HG02678 (cell line): ENCODE results near the gene FDPS.

Experiments
- ATAC-seq: cut with Tn5 transposase; IDR thresholded peaks from one replicate; pipeline ENCODE4 v1.9.1; 2021; ENCODE audit warnings: mild to moderate bottlenecking, moderate library complexity; ENCODE audit not compliant: unreplicated experiment

The FDPS gene

DNA sequence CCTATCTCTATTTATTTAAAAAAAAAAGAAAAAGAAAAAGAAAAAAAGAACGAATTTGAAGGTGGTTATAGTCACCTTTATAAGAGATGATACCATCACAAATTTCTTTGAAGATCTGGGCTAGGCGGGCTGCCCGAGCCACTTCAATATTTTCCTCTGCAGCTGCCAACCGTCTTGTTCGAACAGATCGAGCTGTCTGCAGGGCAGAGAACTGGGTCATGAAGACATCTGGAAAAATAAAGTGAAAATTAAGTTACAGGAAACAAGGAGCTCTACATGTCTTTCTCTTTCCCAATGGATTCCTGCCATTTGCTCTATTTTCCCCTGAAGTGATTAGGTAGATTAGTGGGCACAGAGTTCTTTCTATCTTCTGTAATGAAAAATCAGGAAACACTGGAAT, 44.0 kb downstream of the FDPS start:
- ATAC-seq: no peak

- no peak for ATAC-seq
These were observed 51.4 kb downstream of the FDPS start for GRCh38 chr1:155360051-155360450.
